Hepatocyte (in vitro differentiated cells): ENCODE data around the gene CORO2A.

Experiments
- CTCF ChIP-seq: fragments of 200-600 bp; sonication (generic); IDR thresholded peaks from 2 replicates; pipeline ENCODE4 v1.5.1; 2016; ENCODE audit warnings: antibody characterized with exemption, mild to moderate bottlenecking; ENCODE audit not compliant: poor library complexity
- EZH2 ChIP-seq: fragments of 200-600 bp; sonication (generic); IDR thresholded peaks from 2 replicates; pipeline ENCODE4 v1.6.1; 2016; ENCODE audit warnings: antibody characterized with exemption, mild to moderate bottlenecking, borderline replicate concordance
- EZH2phosphoT487 ChIP-seq: fragments of 200-600 bp; sonication (generic); IDR thresholded peaks from one replicate; pipeline ENCODE4 v1.6.1; 2018; ENCODE audit warnings: antibody characterized with exemption, mild to moderate bottlenecking, low read depth, moderate library complexity; ENCODE audit not compliant: unreplicated experiment, severe bottlenecking

DNA sequence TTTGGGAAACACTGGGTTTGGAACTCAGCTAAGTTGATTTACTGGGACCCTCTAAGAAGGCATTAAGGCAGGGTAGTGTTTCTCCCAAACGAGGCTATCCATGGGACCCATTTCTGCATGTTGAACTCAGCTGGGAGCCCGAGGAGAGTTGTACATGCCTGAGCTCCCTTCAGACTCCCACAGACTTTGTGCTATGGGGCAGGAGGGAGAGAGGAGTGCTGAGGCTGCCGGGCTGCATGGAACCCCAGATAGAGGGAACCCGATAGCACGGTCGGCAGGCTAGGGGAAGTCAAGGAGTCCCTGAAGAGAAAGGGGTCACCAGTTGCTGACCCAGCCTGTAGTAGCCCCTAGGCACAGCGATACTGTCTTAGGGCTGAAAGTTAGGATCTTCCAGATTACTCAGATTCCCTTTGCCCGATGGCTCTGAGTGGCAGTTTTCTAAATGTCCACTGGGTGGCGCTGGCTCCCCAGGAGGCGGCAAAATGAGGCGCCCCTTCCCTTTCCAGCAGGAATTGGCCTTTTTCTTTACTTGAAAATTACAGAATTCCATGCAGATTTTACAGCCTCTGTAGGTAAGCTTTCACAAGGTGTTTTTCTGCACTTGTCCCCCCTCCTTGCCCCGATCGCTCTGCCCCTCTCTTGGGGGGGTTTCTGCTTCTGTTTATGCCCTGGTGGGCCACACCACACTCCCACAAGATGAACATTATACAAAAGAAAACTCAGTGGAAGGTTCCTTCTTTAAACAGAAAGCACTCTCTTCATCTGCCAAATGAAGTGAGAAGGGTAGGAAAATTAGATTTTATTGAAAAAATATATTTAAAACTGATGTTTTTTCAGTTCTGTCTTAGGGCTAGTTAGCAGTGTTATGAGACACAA lies 118.1 kb downstream of the CORO2A start:
- TF ChIP-seq EZH2phosphoT487 (no peak), CTCF (peak; percentile 91), EZH2 (no peak)
